HL-60 (cell line): ENCODE data around the gene MMP2.

Source experiments
- DNase-seq, 2 experiments: peaks; one replicate each; pipeline ENCODE4 v3.0.0-alpha.2; 2010 to 2020; ENCODE audit warnings: low read depth in 1 of 2, low spot score in 1 of 2
- H3K27ac ChIP-seq: fragments of 250-450 bp; sonication (Bioruptor Pico); replicated peaks from 2 replicates; pipeline ENCODE4 v1.5.1; 2020; ENCODE audit warnings: mild to moderate bottlenecking, moderate library complexity
- H3K27me3 ChIP-seq: fragments of 250-450 bp; sonication (Bioruptor Pico); 2 replicates; pipeline ENCODE4 v1.5.1; 2021; ENCODE audit warnings: mild to moderate bottlenecking, moderate library complexity; ENCODE audit not compliant: insufficient read depth, poor library complexity, severe bottlenecking
- H3K4me3 ChIP-seq: replicated peaks from 2 replicates; pipeline ENCODE4 v1.5.1; 2011; ENCODE audit warnings: mild to moderate bottlenecking, control low read depth, low read length; ENCODE audit not compliant: insufficient read depth
- GABPA ChIP-seq: IDR thresholded peaks from 2 replicates; pipeline ENCODE4 v1.6.1; 2012; ENCODE audit warnings: low read depth
- POLR2AphosphoS5 ChIP-seq: IDR thresholded peaks from 2 replicates; pipeline ENCODE4 v1.6.1; 2012; ENCODE audit warnings: low read depth
- SPI1 ChIP-seq: IDR thresholded peaks from 2 replicates; pipeline ENCODE4 v1.6.1; 2012; ENCODE audit warnings: low read depth, mild to moderate bottlenecking, borderline replicate concordance
- TF ChIP-seq, protein P1 (sequence below): IDR thresholded peaks from one replicate; pipeline ENCODE4 v1.5.1; 2011; ENCODE audit warnings: low read length, control low read depth, inconsistent platforms; ENCODE audit not compliant: insufficient read depth
- TF ChIP-seq, protein P2 (sequence below): IDR thresholded peaks from 2 replicates; pipeline ENCODE4 v1.6.1; 2012; ENCODE audit warnings: low read depth; ENCODE audit not compliant: insufficient replicate concordance

The MMP2 gene

DNA sequence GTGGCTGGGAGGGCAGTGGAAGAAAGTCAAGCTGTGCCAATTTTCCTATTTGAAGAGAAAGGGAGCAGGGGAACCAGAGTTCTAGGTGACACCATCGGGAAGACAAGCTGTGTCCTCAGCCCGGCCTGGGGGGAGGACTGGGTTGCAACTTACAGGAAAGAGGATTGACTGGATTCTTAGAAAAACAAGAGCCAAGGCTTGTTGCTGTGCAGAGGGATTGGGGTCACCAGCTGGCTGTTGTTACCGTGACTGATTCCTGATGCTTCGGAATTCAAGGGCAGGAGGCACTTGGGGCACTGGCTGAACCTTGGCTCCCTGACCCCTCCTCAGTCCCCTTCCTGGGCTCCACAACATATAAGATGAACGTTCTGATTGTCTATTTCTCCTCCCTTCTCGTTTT, 16.8 kb upstream of the MMP2 start:
- Histone ChIP-seq H3K27ac (no peak overlapping the region), H3K27me3 (no peaks in the 10 kb centered on the region)
- TF ChIP-seq SPI1 (no peak), POLR2AphosphoS5 (no peak), GABPA (no peak)
- TF ChIP-seq, protein P1, sequence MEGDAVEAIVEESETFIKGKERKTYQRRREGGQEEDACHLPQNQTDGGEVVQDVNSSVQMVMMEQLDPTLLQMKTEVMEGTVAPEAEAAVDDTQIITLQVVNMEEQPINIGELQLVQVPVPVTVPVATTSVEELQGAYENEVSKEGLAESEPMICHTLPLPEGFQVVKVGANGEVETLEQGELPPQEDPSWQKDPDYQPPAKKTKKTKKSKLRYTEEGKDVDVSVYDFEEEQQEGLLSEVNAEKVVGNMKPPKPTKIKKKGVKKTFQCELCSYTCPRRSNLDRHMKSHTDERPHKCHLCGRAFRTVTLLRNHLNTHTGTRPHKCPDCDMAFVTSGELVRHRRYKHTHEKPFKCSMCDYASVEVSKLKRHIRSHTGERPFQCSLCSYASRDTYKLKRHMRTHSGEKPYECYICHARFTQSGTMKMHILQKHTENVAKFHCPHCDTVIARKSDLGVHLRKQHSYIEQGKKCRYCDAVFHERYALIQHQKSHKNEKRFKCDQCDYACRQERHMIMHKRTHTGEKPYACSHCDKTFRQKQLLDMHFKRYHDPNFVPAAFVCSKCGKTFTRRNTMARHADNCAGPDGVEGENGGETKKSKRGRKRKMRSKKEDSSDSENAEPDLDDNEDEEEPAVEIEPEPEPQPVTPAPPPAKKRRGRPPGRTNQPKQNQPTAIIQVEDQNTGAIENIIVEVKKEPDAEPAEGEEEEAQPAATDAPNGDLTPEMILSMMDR, result no peak
- TF ChIP-seq, protein P2, sequence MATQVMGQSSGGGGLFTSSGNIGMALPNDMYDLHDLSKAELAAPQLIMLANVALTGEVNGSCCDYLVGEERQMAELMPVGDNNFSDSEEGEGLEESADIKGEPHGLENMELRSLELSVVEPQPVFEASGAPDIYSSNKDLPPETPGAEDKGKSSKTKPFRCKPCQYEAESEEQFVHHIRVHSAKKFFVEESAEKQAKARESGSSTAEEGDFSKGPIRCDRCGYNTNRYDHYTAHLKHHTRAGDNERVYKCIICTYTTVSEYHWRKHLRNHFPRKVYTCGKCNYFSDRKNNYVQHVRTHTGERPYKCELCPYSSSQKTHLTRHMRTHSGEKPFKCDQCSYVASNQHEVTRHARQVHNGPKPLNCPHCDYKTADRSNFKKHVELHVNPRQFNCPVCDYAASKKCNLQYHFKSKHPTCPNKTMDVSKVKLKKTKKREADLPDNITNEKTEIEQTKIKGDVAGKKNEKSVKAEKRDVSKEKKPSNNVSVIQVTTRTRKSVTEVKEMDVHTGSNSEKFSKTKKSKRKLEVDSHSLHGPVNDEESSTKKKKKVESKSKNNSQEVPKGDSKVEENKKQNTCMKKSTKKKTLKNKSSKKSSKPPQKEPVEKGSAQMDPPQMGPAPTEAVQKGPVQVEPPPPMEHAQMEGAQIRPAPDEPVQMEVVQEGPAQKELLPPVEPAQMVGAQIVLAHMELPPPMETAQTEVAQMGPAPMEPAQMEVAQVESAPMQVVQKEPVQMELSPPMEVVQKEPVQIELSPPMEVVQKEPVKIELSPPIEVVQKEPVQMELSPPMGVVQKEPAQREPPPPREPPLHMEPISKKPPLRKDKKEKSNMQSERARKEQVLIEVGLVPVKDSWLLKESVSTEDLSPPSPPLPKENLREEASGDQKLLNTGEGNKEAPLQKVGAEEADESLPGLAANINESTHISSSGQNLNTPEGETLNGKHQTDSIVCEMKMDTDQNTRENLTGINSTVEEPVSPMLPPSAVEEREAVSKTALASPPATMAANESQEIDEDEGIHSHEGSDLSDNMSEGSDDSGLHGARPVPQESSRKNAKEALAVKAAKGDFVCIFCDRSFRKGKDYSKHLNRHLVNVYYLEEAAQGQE, result no peak

DNA sequence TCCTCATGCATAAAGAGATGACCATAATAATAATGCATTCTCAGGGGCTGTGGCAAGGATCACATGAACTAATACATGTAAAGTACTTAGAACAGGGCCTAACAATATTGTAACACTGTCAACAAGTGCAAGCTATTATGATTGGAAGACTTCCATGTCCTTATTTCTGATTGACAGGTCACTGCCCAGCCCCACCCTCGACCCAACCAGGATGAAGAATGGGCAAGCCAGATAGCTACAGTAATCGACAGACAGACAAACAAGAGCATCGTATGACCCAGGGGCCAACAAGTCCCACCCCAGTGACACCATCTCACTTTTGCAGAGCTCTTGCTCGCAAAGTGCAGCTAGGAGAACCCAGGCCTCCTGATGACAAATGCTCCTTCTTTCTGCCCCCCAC, 14.6 kb upstream of the MMP2 start:
- no peaks in the 10 kb centered on the region for H3K27me3 ChIP-seq
- no peak for DNase-seq
- TF ChIP-seq, protein P2, result no peak
- TF ChIP-seq, protein P1, result no peak
- no peak for TF ChIP-seq POLR2AphosphoS5
- no peak for TF ChIP-seq SPI1
- no peak for TF ChIP-seq GABPA
- no peak overlapping the region for H3K4me3 ChIP-seq
- no peak overlapping the region for H3K27ac ChIP-seq

More for the DNA sequence above, 16.8 kb upstream of the MMP2 start:
- H3K4me3 ChIP-seq, result no peak overlapping the region
- DNase-seq, result no peak

DNA sequence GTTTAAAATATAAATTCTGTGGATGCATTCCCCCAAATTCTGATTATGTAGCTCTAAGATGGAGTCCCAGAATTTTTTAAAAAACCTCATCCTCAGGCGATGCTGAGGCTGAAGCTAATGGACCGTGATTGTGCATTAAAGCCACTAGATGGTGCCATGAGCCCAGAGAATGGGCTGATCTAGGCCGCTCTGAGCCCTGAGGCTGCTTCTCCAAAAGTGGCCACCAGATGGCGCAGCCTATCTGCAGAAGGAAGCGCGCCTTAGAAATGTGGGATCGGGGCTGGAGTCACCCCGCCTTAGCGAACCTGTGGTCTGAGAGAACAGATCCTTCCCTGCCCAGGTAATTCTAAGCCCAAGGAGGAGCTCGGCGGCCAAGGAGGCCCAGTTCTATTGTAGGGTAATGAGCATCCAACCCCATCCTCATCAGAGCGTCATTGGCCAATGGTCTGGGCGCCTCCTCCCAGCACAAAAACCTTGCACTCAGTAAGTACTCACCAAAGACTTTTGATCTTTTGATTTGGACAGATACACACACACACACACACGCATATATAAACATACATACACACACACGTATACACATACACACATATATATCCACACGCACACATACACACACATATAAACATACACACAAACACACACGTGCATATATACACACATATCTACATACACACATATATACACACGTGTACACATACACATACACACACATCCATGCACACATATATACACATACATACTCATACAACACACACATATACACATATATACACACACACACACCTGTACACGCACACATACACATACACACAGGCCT, 13.7 kb upstream of the MMP2 start:
- TF ChIP-seq SPI1 (no peak), POLR2AphosphoS5 (no peak), GABPA (no peak)
- TF ChIP-seq, protein P2, result no peak
- TF ChIP-seq, protein P1, result peak; percentile 97
- Histone ChIP-seq H3K4me3 (no peak overlapping the region), H3K27me3 (no peaks in the 10 kb centered on the region), H3K27ac (no peak overlapping the region)
- peak; percentile 83 to 85 for DNase-seq
